GM23248 (cell line): Measurements from ENCODE around the gene CAVIN3.

Source experiments
- EZH2 ChIP-seq: fragments of 200-600 bp; sonication (generic); IDR thresholded peaks from 2 replicates; pipeline ENCODE4 v1.6.1; 2018; ENCODE audit warnings: antibody characterized with exemption, mild to moderate bottlenecking; ENCODE audit not compliant: insufficient read depth, poor library complexity, severe bottlenecking
- EZH2phosphoT487 ChIP-seq: fragments of 200-600 bp; sonication (generic); IDR thresholded peaks from 2 replicates; pipeline ENCODE4 v1.6.1; 2018; ENCODE audit warnings: antibody characterized with exemption, moderate library complexity, mild to moderate bottlenecking, low read depth; ENCODE audit not compliant: insufficient read depth

DNA sequence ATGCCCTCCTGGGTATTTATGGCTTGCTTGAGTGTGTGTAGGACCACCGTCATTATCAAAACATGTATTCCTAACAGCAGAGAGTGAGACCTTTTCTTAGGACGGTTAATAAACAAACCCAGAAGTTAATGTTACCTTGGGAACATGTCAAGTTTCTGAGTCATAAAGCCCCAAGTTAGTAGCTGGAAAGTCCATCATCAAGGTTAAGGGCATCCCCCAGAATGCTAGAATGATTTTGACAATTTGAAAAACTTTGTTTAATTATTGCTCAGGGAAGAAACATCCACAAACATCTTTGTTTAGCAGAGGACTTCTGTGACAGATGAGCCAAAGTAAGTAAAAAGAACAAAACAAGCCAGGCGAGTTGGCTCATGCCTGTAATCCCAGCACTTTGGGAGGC lies 20.0 kb downstream of the CAVIN3 start:
- TF ChIP-seq EZH2phosphoT487 (no peak), EZH2 (no peak)
